ENCODE measurements around the gene RBM43. TPM values are rescaled to one million over a fixed set of nuclear protein-coding genes. Genes with fewer than 3 reads are reported as not detected.
A peak's percentile ranks its signal among the peaks of the same experiment; 100 is the strongest.
"Not testable (repeated sequence)": the region's sequence is repeated elsewhere in the genome, so short reads cannot be mapped to it uniquely, and the experiment has no call there.

Gene RBM43
- total RNA-seq, 4 donors from 2014 or later = 1.3 to 3.4 (median 2.0) TPM

GRCh38 chr2:151299920-151300539 lies 38.4 kb upstream of the RBM43 start:
- no peak for DNase-seq
- Histone ChIP-seq H3K9me3 (no peaks in the 10 kb centered on the region), H3K4me3 (no peak overlapping the region), H3K36me3 (no peaks in the 10 kb centered on the region), H3K27me3 (no peaks in the 10 kb centered on the region), H3K27ac (no peak overlapping the region), H3K4me1 (no peaks in the 10 kb centered on the region)
- intact Hi-C loops (cut with DNase I) = loop anchor here (10.0 kb wide), 1 partner anchor 115 kb away; no protein-coding TSS in a partner anchor
- WGBS, 2 donors = 70% methylated on average over 6 of the region's 6 CpGs
- TF ChIP-seq CTCF (IDR thresholded peaks at IDR 0.05) (no peak), POLR2A (IDR thresholded peaks at IDR 0.05) (no peak)

- no peaks in the 10 kb centered on the region for H3K4me1 ChIP-seq
- no peak overlapping the region for H3K4me3 ChIP-seq
- intact Hi-C loops (cut with DNase I) = loop anchor here (10.0 kb wide), 1 partner anchor 117 kb away; no protein-coding TSS in a partner anchor
- 10 to 43% methylated on average over 1 of the region's 1 CpG for WGBS, 2 donors
- H3K36me3 ChIP-seq = no peaks in the 10 kb centered on the region
- no peaks in the 10 kb centered on the region for H3K27me3 ChIP-seq
- no peaks in the 10 kb centered on the region for H3K9me3 ChIP-seq
- no peak for TF ChIP-seq POLR2A (IDR thresholded peaks at IDR 0.05)
- no peak for TF ChIP-seq CTCF (IDR thresholded peaks at IDR 0.05)
- H3K27ac ChIP-seq = peak overlapping the region in 1 of 4 donors; percentile 52
- no peak for DNase-seq
These were observed 36.2 kb upstream of the RBM43 start for GRCh38 chr2:151297882-151298281.

GRCh38 chr2:151295926-151296325 lies 34.3 kb upstream of the RBM43 start:
- WGBS, 2 donors = 98 to 99% methylated on average over 10 to 17 of the region's 35 CpGs
- H3K36me3 ChIP-seq, H3K4me1 ChIP-seq, H3K4me3 ChIP-seq, H3K9me3 ChIP-seq, DNase-seq, H3K27ac ChIP-seq, H3K27me3 ChIP-seq: not testable (repeated sequence)
- intact Hi-C loops (cut with DNase I) = loop anchor here (10.0 kb wide), 1 partner anchor 119 kb away; no protein-coding TSS in a partner anchor

- Histone ChIP-seq H3K27me3 (no peaks in the 10 kb centered on the region), H3K4me1 (peaks cover 6 to 22% (median 14%) of the 10 kb centered on the region in 3 donors), H3K27ac (no peak overlapping the region), H3K9me3 (no peaks in the 10 kb centered on the region), H3K36me3 (no peaks in the 10 kb centered on the region), H3K4me3 (no peak overlapping the region)
- TF ChIP-seq CTCF (IDR thresholded peaks at IDR 0.05) = no peak
- no peak for TF ChIP-seq POLR2A (IDR thresholded peaks at IDR 0.05)
- DNase-seq = no peak
- intact Hi-C loops (cut with DNase I) = loop anchor here (10.0 kb wide), 1 partner anchor 122 kb away; no protein-coding TSS in a partner anchor
These were observed 30.9 kb upstream of the RBM43 start for GRCh38 chr2:151292546-151292945.

- DNase-seq = no peak
- Histone ChIP-seq H3K27me3 (no peaks in the 10 kb centered on the region), H3K4me3 (no peak overlapping the region), H3K36me3 (no peaks in the 10 kb centered on the region), H3K9me3 (no peaks in the 10 kb centered on the region), H3K27ac (no peak overlapping the region), H3K4me1 (peaks cover 6 to 26% (median 16%) of the 10 kb centered on the region in 3 donors)
- 72 to 80% methylated on average over 2 of the region's 2 CpGs for WGBS, 2 donors
- intact Hi-C loops (cut with DNase I) = loop anchor here (10.0 kb wide), 1 partner anchor 123 kb away; no protein-coding TSS in a partner anchor
- TF ChIP-seq CTCF (IDR thresholded peaks at IDR 0.05) (no peak), POLR2A (IDR thresholded peaks at IDR 0.05) (no peak)
These were observed 30.5 kb upstream of the RBM43 start for GRCh38 chr2:151292141-151292540.
